ENCODE data around the gene ATF6.

The ATF6 gene

DNA sequence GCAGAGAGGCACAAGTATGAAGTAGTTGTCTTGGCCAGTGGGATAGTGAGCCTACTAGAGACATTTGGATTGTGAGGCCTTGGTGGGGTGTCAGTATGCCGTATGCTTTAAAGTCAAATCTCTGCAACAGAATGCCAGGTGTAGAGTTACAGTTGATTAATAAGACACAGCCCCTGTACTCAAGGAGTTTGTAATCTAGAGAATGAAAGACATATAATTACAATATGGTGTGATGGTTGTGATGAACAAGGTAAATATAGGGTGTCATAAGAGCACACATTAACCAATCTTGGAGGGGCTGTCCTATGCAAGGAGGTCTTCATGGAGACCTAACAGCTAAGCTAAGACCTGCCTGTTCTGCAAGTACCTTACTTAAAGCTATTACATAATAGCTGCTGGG lies 113.1 kb downstream of the ATF6 start:
- no peaks in the 10 kb centered on the region for H3K36me3 ChIP-seq (ENCODE audit: control insufficient read depth, low read length)
- H3K27me3 ChIP-seq (ENCODE audit: control insufficient read depth, low read length): no peaks in the 10 kb centered on the region
- H3K4me2 ChIP-seq (ENCODE audit: low read length): no peak overlapping the region
- no peak overlapping the region for H3K4me3 ChIP-seq (ENCODE audit: low read length)
- H3F3A ChIP-seq (ENCODE audit: control insufficient read depth, insufficient read depth): no peaks in the 10 kb centered on the region
- H3K4me1 ChIP-seq (ENCODE audit: control insufficient read depth, low read length): no peaks in the 10 kb centered on the region
- no peaks in the 10 kb centered on the region for H4K20me1 ChIP-seq (ENCODE audit: control insufficient read depth, insufficient read depth, low read depth, low read length)
- no peak overlapping the region for H3K27ac ChIP-seq (ENCODE audit: low read depth, low read length)
- H3K79me2 ChIP-seq (ENCODE audit: control insufficient read depth, low read length): no peaks in the 10 kb centered on the region
- no peaks in the 10 kb centered on the region for H3K9me3 ChIP-seq (ENCODE audit: control insufficient read depth, insufficient read depth, low read length)
- H3K9me2 ChIP-seq (replicated peaks; ENCODE audit: control insufficient read depth, low read length): no peaks in the 10 kb centered on the region
- no peak for TF ChIP-seq EZH2phosphoT487 (IDR thresholded peaks at IDR 0.05; ENCODE audit: borderline replicate concordance, low read length)
- TF ChIP-seq, protein P1, sequence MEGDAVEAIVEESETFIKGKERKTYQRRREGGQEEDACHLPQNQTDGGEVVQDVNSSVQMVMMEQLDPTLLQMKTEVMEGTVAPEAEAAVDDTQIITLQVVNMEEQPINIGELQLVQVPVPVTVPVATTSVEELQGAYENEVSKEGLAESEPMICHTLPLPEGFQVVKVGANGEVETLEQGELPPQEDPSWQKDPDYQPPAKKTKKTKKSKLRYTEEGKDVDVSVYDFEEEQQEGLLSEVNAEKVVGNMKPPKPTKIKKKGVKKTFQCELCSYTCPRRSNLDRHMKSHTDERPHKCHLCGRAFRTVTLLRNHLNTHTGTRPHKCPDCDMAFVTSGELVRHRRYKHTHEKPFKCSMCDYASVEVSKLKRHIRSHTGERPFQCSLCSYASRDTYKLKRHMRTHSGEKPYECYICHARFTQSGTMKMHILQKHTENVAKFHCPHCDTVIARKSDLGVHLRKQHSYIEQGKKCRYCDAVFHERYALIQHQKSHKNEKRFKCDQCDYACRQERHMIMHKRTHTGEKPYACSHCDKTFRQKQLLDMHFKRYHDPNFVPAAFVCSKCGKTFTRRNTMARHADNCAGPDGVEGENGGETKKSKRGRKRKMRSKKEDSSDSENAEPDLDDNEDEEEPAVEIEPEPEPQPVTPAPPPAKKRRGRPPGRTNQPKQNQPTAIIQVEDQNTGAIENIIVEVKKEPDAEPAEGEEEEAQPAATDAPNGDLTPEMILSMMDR (IDR thresholded peaks at IDR 0.05; ENCODE audit: low read depth, low read length, poor library complexity, severe bottlenecking): no peak

DNA sequence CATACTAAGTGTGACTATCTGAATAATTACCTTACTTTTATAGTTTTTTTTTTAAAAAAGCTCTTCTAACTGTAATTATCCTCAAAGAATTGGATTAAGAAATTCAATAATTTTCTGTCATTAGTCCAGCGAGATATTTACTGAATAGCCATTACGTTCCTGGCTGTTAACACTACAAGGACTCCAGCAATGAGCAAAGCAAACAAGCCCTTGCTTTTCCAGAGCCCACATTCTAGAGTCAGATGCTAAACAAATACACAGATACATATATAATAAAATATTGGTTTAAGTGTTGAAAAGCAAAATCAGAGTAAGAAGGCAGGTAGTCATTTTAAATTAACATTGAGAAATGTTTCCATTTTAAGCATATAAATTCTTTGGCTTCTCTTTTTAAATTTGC lies 118.4 kb downstream of the ATF6 start:
- Histone ChIP-seq H3K36me3 (ENCODE audit: control insufficient read depth, low read length) (peaks cover 4% of the 10 kb centered on the region; the same call in 1 of the 2 replicates), H4K20me1 (ENCODE audit: control insufficient read depth, insufficient read depth, low read depth, low read length) (no peaks in the 10 kb centered on the region), H3K9me2 (replicated peaks; ENCODE audit: control insufficient read depth, low read length) (no peaks in the 10 kb centered on the region), H3K4me3 (ENCODE audit: low read length) (no peak overlapping the region), H3K27ac (ENCODE audit: low read depth, low read length) (no peak overlapping the region), H3K27me3 (ENCODE audit: control insufficient read depth, low read length) (no peaks in the 10 kb centered on the region), H3K4me1 (ENCODE audit: control insufficient read depth, low read length) (no peaks in the 10 kb centered on the region), H3K9me3 (ENCODE audit: control insufficient read depth, insufficient read depth, low read length) (no peaks in the 10 kb centered on the region), H3K4me2 (ENCODE audit: low read length) (no peak overlapping the region), H3K79me2 (ENCODE audit: control insufficient read depth, low read length) (no peaks in the 10 kb centered on the region), H3F3A (ENCODE audit: control insufficient read depth, insufficient read depth) (no peaks in the 10 kb centered on the region)
- TF ChIP-seq EZH2phosphoT487 (IDR thresholded peaks at IDR 0.05; ENCODE audit: borderline replicate concordance, low read length): no peak
- TF ChIP-seq, protein P1 (IDR thresholded peaks at IDR 0.05; ENCODE audit: low read depth, low read length, poor library complexity, severe bottlenecking): no peak

DNA sequence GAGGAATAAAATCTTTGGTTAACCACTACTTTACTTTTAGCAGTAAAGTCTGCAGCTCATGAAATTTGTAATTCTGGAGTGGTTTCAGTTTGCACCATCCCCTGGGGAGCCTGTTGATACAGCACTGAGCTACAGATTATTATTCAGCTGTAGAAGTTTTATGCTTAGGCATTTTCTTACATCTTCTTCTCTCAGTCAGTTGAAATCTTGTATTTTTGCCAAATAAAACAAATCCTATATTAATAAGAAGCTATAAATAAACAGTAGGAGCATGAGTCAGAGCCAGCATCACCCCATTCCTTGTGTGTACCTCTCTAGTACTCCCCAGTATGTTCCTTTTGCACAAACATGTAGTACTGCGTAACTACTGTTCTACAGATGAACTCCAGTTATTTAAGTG lies 118.9 kb downstream of the ATF6 start:
- Histone ChIP-seq H3F3A (ENCODE audit: control insufficient read depth, insufficient read depth) (no peaks in the 10 kb centered on the region), H3K79me2 (ENCODE audit: control insufficient read depth, low read length) (no peaks in the 10 kb centered on the region), H3K4me1 (ENCODE audit: control insufficient read depth, low read length) (no peaks in the 10 kb centered on the region), H3K27ac (ENCODE audit: low read depth, low read length) (no peak overlapping the region), H3K9me3 (ENCODE audit: control insufficient read depth, insufficient read depth, low read length) (no peaks in the 10 kb centered on the region), H3K4me3 (ENCODE audit: low read length) (no peak overlapping the region), H3K4me2 (ENCODE audit: low read length) (no peak overlapping the region), H3K9me2 (replicated peaks; ENCODE audit: control insufficient read depth, low read length) (no peaks in the 10 kb centered on the region), H3K27me3 (ENCODE audit: control insufficient read depth, low read length) (no peaks in the 10 kb centered on the region), H3K36me3 (ENCODE audit: control insufficient read depth, low read length) (peaks cover 4% of the 10 kb centered on the region; the same call in 1 of the 2 replicates), H4K20me1 (ENCODE audit: control insufficient read depth, insufficient read depth, low read depth, low read length) (no peaks in the 10 kb centered on the region)
- no peak for TF ChIP-seq EZH2phosphoT487 (IDR thresholded peaks at IDR 0.05; ENCODE audit: borderline replicate concordance, low read length)
- TF ChIP-seq, protein P1 (IDR thresholded peaks at IDR 0.05; ENCODE audit: low read depth, low read length, poor library complexity, severe bottlenecking): no peak

All from DOHH2 (cell line).